WTC11 (cell line): ENCODE results near the gene ARHGAP18. TPM values are rescaled to one million over a fixed set of nuclear protein-coding genes. Genes with fewer than 3 reads are reported as not detected.

Experiments used
- ATAC-seq: fragments of 200-7000 bp; cut with Tn5 transposase; 2 replicates; pipeline ENCODE4 v1.10.0; 2021; ENCODE audit warnings: mild to moderate bottlenecking, moderate library complexity
- CTCF ChIA-PET: fragments of 300-600 bp; sonication (Branson Sonifier 250); formaldehyde crosslinking; loops from one replicate; lab custom pipeline; 2021; ENCODE audit warnings: antibody characterized with exemption; lab: Charles Lee
- POLR2A ChIA-PET: fragments of 350-600 bp; sonication (Branson Sonifier 250); formaldehyde crosslinking; loops from one replicate; lab custom pipeline; 2021; ENCODE audit warnings: antibody characterized with exemption; lab: Charles Lee
- DNase-seq: peaks from one replicate; pipeline ENCODE4 v3.0.0; 2021; ENCODE audit warnings: low spot score
- H3K27ac Mint-ChIP-seq: 2 replicates; pipeline ENCODE4 v1.8.0; 2021; ENCODE audit warnings: mixed read lengths
- H3K27me3 Mint-ChIP-seq: 2 replicates; pipeline ENCODE4 v1.8.0; 2021; ENCODE audit warnings: low read depth, mild to moderate bottlenecking, moderate library complexity, mixed read lengths
- H3K36me3 Mint-ChIP-seq: 2 replicates; pipeline ENCODE4 v1.8.0; 2021; ENCODE audit warnings: mixed read lengths
- H3K4me1 Mint-ChIP-seq: 2 replicates; pipeline ENCODE4 v1.8.0; 2022; ENCODE audit warnings: mixed read lengths
- H3K4me3 Mint-ChIP-seq: 2 replicates; pipeline ENCODE4 v1.8.0; 2021; ENCODE audit warnings: mild to moderate bottlenecking, moderate library complexity, mixed read lengths
- H3K9me3 Mint-ChIP-seq: 2 replicates; pipeline ENCODE4 v1.8.0; 2021; ENCODE audit warnings: mixed read lengths
- ATF3 ChIP-seq: sonication (generic); formaldehyde crosslinking; conservative IDR thresholded peaks from 2 replicates; pipeline ENCODE4 v1.8.1; 2022; ENCODE audit warnings: mild to moderate bottlenecking, missing genetic modification reagents
- CREM ChIP-seq: sonication (generic); formaldehyde crosslinking; IDR thresholded peaks from 2 replicates; pipeline ENCODE4 v1.8.1; 2022; ENCODE audit warnings: mild to moderate bottlenecking, missing genetic modification reagents, moderate library complexity
- ETV6 ChIP-seq: sonication (generic); formaldehyde crosslinking; IDR thresholded peaks from 2 replicates; pipeline ENCODE4 v1.8.1; 2022; ENCODE audit warnings: mild to moderate bottlenecking, missing genetic modification reagents
- GABPB1 ChIP-seq: sonication (generic); formaldehyde crosslinking; IDR thresholded peaks from 2 replicates; pipeline ENCODE4 v1.8.1; 2023; ENCODE audit warnings: mild to moderate bottlenecking, missing genetic modification reagents
- HMGXB4 ChIP-seq: sonication (generic); formaldehyde crosslinking; IDR thresholded peaks from 2 replicates; pipeline ENCODE4 v1.8.1; 2023; ENCODE audit warnings: mild to moderate bottlenecking, moderate library complexity, missing genetic modification reagents
- NR2C2 ChIP-seq: sonication (generic); formaldehyde crosslinking; IDR thresholded peaks from 2 replicates; pipeline ENCODE4 v1.8.0; 2022; ENCODE audit warnings: mild to moderate bottlenecking, missing genetic modification reagents
- NR3C1 ChIP-seq: sonication (generic); formaldehyde crosslinking; conservative IDR thresholded peaks from 2 replicates; pipeline ENCODE4 v1.8.1; 2023; ENCODE audit warnings: low read depth, mild to moderate bottlenecking, missing genetic modification reagents
- OVOL2 ChIP-seq: fragments of 250-450 bp; sonication (Bioruptor Pico); IDR thresholded peaks from 2 replicates; pipeline ENCODE4 v1.9.0; 2021; ENCODE audit warnings: mild to moderate bottlenecking, borderline replicate concordance
- RORB ChIP-seq: fragments of 250-450 bp; sonication (Bioruptor Pico); IDR thresholded peaks from 2 replicates; pipeline ENCODE4 v1.9.0; 2021; ENCODE audit warnings: mild to moderate bottlenecking
- SMAD3 ChIP-seq: sonication (generic); formaldehyde crosslinking; IDR thresholded peaks from 2 replicates; pipeline ENCODE4 v1.8.0; 2022; ENCODE audit warnings: missing genetic modification reagents, mild to moderate bottlenecking, borderline replicate concordance
- SP1 ChIP-seq: sonication (generic); formaldehyde crosslinking; conservative IDR thresholded peaks from 2 replicates; pipeline ENCODE4 v1.8.1; 2022; ENCODE audit warnings: missing genetic modification reagents
- USF1 ChIP-seq: sonication (generic); formaldehyde crosslinking; IDR thresholded peaks from 2 replicates; pipeline ENCODE4 v1.8.0; 2022; ENCODE audit warnings: mild to moderate bottlenecking, missing genetic modification reagents
- ZBTB43 ChIP-seq: sonication (generic); formaldehyde crosslinking; IDR thresholded peaks from 2 replicates; pipeline ENCODE4 v1.8.1; 2023; ENCODE audit warnings: mild to moderate bottlenecking, missing genetic modification reagents
- ZNF121 ChIP-seq: sonication (generic); formaldehyde crosslinking; IDR thresholded peaks from 2 replicates; pipeline ENCODE4 v1.8.0; 2023; ENCODE audit warnings: missing genetic modification reagents
- ZNF219 ChIP-seq: sonication (generic); formaldehyde crosslinking; IDR thresholded peaks from 2 replicates; pipeline ENCODE4 v1.8.0; 2023; ENCODE audit warnings: missing genetic modification reagents, mild to moderate bottlenecking, borderline replicate concordance
- ZNF317 ChIP-seq: sonication (generic); formaldehyde crosslinking; IDR thresholded peaks from 2 replicates; pipeline ENCODE4 v1.8.1; 2023; ENCODE audit warnings: low read depth, mild to moderate bottlenecking, moderate library complexity, missing genetic modification reagents, borderline replicate concordance
- ZNF671 ChIP-seq: fragments of 250-450 bp; sonication (Bioruptor Pico); IDR thresholded peaks from 2 replicates; pipeline ENCODE4 v1.8.0; 2021; ENCODE audit warnings: mild to moderate bottlenecking
- total RNA-seq: library from RNA; stranded (reverse); gene quantifications from 3 replicates; pipeline ENCODE4 v1.2.3, GENCODE V29; 2021
- TF ChIP-seq, protein P1 (sequence below): sonication (generic); formaldehyde crosslinking; IDR thresholded peaks from 2 replicates; pipeline ENCODE4 v1.8.1; 2022; ENCODE audit warnings: mild to moderate bottlenecking, missing genetic modification reagents, moderate library complexity, borderline replicate concordance
- TF ChIP-seq, protein P2 (sequence below): fragments of 250-450 bp; sonication (Bioruptor Pico); IDR thresholded peaks from 2 replicates; pipeline ENCODE4 v1.9.0; 2021; ENCODE audit warnings: moderate library complexity, mild to moderate bottlenecking, inconsistent platforms, borderline replicate concordance
- TF ChIP-seq, protein P3 (sequence below): sonication (generic); formaldehyde crosslinking; IDR thresholded peaks from 2 replicates; pipeline ENCODE4 v1.8.1; 2023; ENCODE audit warnings: mild to moderate bottlenecking, missing genetic modification reagents
- TF ChIP-seq, protein P4 (sequence below): fragments of 250-450 bp; sonication (Bioruptor Pico); conservative IDR thresholded peaks from 2 replicates; pipeline ENCODE4 v1.9.0; 2021; ENCODE audit warnings: mild to moderate bottlenecking

Gene ARHGAP18
- total RNA-seq, 1 experiment from 2014 or later = 4.6 TPM

DNA sequence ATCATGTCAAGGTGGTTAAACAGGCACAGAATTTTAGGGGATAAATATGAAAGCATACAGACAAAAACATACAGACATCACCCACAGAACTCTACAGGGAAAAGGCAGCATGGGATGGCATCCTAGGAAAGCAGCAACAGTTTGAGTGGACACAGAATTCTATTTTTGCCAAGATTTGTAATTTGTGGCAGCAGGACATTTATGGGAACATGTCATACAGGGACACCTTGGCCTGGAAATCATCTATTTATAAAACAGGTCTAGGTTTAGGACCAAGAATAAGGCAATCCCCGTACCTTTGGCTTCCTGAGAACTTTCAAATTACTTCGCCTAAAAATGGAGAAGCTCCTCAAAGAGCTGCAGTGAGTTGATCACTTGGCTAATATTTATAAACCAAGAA lies 17.5 kb downstream of the ARHGAP18 start:
- H3K27me3 Mint-ChIP-seq = no peaks in the 10 kb centered on the region
- TF ChIP-seq ATF3 (CRISPR knock-in tag) = no peak
- no peak for TF ChIP-seq USF1 (CRISPR knock-in tag)
- no peak for TF ChIP-seq SMAD3 (CRISPR knock-in tag)
- TF ChIP-seq ZNF219 = no peak
- no peak for TF ChIP-seq OVOL2
- no peak overlapping the region for H3K27ac Mint-ChIP-seq
- no peak overlapping the region for H3K4me3 Mint-ChIP-seq
- ChIA-PET POLR2A (no interaction called here), CTCF (interaction anchor here (0.8 kb wide), 1 partner anchor 83 kb away, joined by 3 read pairs; no protein-coding TSS in a partner anchor)
- DNase-seq (no peak), ATAC-seq (no peak)
- H3K4me1 Mint-ChIP-seq = peaks cover 48% of the 10 kb centered on the region
- no peaks in the 10 kb centered on the region for H3K36me3 Mint-ChIP-seq
- no peaks in the 10 kb centered on the region for H3K9me3 Mint-ChIP-seq

- peak; percentile 62 for ATAC-seq
- peaks cover 41% of the 10 kb centered on the region for H3K4me1 Mint-ChIP-seq
- no peaks in the 10 kb centered on the region for H3K36me3 Mint-ChIP-seq
- no peak overlapping the region for H3K4me3 Mint-ChIP-seq
- POLR2A ChIA-PET = no interaction called here
- H3K27me3 Mint-ChIP-seq = no peaks in the 10 kb centered on the region
- TF ChIP-seq GABPB1 (CRISPR knock-in tag) = no peak
- no peak for TF ChIP-seq ZNF121 (CRISPR knock-in tag)
- TF ChIP-seq, protein P1, sequence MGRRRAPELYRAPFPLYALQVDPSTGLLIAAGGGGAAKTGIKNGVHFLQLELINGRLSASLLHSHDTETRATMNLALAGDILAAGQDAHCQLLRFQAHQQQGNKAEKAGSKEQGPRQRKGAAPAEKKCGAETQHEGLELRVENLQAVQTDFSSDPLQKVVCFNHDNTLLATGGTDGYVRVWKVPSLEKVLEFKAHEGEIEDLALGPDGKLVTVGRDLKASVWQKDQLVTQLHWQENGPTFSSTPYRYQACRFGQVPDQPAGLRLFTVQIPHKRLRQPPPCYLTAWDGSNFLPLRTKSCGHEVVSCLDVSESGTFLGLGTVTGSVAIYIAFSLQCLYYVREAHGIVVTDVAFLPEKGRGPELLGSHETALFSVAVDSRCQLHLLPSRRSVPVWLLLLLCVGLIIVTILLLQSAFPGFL (CRISPR knock-in tag) = no peak
- no peak for TF ChIP-seq HMGXB4 (CRISPR knock-in tag)
- TF ChIP-seq, protein P2, sequence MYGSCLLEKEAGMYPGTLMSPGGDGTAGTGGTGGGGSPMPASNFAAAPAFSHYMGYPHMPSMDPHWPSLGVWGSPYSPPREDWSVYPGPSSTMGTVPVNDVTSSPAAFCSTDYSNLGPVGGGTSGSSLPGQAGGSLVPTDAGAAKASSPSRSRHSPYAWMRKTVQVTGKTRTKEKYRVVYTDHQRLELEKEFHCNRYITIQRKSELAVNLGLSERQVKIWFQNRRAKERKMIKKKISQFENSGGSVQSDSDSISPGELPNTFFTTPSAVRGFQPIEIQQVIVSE (CRISPR knock-in tag) = no peak
- TF ChIP-seq, protein P3, sequence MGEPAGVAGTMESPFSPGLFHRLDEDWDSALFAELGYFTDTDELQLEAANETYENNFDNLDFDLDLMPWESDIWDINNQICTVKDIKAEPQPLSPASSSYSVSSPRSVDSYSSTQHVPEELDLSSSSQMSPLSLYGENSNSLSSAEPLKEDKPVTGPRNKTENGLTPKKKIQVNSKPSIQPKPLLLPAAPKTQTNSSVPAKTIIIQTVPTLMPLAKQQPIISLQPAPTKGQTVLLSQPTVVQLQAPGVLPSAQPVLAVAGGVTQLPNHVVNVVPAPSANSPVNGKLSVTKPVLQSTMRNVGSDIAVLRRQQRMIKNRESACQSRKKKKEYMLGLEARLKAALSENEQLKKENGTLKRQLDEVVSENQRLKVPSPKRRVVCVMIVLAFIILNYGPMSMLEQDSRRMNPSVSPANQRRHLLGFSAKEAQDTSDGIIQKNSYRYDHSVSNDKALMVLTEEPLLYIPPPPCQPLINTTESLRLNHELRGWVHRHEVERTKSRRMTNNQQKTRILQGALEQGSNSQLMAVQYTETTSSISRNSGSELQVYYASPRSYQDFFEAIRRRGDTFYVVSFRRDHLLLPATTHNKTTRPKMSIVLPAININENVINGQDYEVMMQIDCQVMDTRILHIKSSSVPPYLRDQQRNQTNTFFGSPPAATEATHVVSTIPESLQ (CRISPR knock-in tag) = no peak
- TF ChIP-seq ZBTB43 (CRISPR knock-in tag) = no peak
- no peak for TF ChIP-seq ZNF671 (CRISPR knock-in tag)
- no peak for TF ChIP-seq ETV6 (CRISPR knock-in tag)
- TF ChIP-seq NR3C1 (CRISPR knock-in tag) = no peak
- TF ChIP-seq, protein P4, sequence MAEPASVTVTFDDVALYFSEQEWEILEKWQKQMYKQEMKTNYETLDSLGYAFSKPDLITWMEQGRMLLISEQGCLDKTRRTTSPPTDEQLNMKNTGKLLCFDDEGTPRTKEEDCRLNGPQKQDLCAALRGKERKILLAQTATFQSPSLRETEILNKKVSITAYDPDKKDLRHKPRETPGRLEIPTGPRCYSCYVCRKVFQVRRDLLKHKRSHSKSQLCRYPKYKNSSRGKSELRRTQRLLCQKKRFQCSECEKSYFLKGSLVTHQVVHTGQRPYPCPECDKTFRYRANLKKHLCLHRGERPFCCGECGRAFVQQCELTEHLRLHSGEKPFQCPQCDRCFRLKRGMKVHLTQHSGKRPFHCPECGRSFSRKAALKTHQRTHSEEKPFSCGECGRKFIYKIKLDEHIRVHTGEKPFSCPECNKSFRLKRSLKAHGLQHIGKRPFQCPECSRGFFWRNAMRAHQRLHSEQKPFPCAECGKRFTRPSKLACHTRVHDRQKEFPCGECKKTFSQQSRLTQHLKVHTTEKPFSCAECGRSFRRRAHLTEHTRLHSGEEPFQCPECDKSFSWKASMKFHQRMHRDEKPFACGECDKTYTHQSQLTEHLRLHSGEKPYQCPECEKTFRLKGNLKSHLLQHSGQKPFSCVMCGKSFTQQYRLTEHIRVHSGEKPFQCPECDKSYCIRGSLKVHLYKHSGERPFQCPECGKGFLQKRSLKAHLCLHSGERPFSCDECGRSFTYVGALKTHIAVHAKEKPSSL (CRISPR knock-in tag) = no peak
- no peak for TF ChIP-seq ZNF317 (CRISPR knock-in tag)
- no peak for TF ChIP-seq SP1 (CRISPR knock-in tag)
- no peak for TF ChIP-seq CREM (CRISPR knock-in tag)
- TF ChIP-seq RORB = no peak
- no peak for TF ChIP-seq NR2C2 (CRISPR knock-in tag)
- DNase-seq = no peak
- CTCF ChIA-PET = no interaction called here
- no peaks in the 10 kb centered on the region for H3K9me3 Mint-ChIP-seq
- no peak overlapping the region for H3K27ac Mint-ChIP-seq
These were observed 18.3 kb downstream of the ARHGAP18 start for GRCh38 chr6:129691709-129692108.
